GM19468 (cell line): Measurements from ENCODE around the gene GPD2.
A peak's percentile ranks its signal among the peaks of the same experiment; 100 is the strongest.
"Not testable (repeated sequence)": the region's sequence is repeated elsewhere in the genome, so short reads cannot be mapped to it uniquely, and the experiment has no call there.

Experiments used
- ATAC-seq: cut with Tn5 transposase; IDR thresholded peaks from one replicate; pipeline ENCODE4 v1.9.1; 2021; ENCODE audit warnings: mild to moderate bottlenecking, moderate library complexity, moderate number of reproducible peaks; ENCODE audit not compliant: unreplicated experiment; ENCODE audit errors: extremely low read depth

The GPD2 gene

DNA sequence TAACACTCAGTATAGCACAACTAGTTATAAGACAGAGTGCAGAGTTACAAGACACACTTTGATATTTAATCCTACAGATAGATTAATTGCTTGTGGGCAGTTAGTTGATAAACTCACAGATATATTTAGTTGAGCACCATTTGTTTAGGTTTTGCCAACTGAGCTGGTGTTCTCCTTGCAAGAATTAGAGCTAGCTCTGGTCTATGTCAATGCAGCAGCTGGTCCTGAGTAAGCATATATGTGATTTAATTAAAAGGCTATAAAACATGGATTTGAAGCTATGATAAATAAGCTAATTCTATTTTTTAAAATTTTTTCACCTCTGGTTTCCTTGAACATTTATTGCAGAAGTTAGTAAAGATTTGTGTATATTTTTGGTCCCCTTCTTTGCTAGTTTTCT lies 35.6 kb downstream of the GPD2 start:
- no peak for ATAC-seq

DNA sequence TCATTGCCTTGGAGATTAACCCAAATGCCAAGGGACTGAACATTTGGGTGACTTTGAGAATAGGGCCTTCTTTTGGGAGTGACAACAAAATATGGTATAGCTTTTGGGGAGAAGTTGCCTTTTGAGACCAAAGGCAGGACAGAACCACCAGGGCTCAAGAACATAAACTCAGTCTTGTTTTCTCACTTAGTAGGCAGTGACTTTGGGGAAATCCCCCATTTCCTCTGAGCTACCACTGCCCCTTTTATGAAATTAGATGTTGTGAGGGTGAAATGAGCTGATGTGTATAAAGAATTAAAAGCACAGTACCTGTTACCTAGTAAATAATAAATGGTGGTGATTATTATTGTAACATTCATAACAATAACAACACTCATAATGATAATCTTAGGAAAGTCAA lies 36.5 kb downstream of the GPD2 start:
- peak; percentile 16 for ATAC-seq

DNA sequence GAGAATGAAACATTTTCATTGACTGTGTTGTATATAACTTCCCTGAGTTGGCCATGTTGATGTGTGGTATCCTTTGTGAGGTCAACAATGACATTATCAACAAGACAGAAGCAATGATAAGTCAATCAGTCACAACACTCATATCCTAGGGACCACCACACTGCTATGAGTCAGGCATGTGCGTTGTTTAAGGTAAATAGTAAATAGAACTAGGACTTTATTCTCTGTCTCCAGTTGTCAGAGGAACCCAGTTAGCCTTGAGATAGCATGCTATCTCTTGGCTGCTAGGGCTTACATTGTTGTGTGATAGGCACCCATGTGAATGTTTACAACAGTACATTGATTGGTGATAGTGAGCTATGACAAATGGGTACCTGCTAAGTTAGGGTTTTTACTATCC lies 37.3 kb downstream of the GPD2 start:
- ATAC-seq = no peak

DNA sequence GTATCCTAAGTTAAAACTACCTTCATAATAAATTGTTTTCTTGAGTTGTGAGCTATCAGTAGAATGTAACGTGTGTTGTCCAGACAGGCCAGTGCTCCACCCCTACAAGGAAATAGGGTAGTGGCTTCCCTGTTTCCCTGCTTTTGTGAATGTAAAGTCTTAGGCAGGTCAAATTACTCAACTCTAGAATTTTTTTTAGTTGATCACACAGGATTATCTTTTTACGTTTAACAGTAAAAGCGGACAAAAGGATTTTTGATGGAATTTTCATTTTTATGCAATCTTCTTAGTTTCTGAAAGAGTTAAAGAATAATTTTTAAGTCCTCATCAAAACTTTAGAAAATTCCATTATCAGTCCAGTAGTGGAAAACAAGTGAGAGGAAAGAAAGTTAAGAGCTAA lies 38.2 kb downstream of the GPD2 start:
- no peak for ATAC-seq

DNA sequence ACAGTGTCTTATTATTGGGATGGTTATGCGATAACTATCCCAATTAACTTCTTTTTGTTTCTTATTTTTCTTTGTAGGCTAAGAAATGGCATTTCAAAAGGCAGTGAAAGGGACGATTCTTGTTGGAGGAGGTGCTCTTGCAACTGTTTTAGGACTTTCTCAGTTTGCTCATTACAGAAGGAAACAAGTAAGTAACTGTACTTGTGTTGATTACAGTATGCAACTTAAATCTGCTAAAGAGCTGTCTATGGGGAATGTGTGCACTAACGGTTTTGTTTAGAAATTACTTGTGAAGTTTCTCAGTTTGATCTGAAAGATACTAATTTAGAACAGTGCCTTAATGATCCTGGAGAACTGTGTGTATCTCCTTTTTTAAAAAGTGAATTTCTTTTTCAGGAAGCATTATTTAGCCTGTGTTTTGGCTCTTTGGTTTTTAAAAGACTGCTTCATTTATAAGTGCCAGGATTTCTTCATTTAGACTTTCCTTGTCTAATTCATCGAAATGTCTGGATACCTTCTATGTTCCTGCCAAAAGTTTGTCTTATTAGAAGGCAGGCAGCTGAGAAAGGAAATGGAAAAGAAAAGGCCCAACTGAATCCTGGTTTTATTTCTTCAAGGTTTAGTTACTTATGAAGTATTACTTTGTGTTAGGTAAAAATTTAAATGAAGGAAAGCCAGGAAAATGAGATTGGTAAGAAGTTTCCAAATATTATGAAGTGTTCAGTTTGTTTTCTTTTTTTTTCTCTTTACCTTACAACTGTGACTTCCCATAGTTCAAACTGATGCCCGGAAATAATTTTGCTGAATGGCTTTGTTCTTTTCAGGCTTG lies 40.1 kb downstream of the GPD2 start:
- ATAC-seq = no peak

DNA sequence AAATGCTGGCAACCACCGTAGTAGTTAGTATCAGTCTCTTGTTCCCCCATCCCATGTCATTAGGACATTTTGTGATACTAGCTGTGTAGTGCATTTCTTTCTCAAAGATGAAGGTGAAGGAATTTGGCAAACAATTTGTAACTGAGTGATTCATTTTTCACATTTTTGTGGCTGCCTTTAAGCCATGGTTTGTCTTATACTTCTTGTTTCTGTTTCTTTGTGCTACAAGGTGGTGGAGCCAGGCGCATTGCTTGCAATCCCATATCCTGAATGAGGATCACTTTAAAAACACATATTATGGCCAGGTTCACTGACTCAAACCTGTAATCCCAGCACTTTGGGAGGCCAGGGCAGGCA lies 40.6 kb downstream of the GPD2 start:
- ATAC-seq = peak; percentile 42

DNA sequence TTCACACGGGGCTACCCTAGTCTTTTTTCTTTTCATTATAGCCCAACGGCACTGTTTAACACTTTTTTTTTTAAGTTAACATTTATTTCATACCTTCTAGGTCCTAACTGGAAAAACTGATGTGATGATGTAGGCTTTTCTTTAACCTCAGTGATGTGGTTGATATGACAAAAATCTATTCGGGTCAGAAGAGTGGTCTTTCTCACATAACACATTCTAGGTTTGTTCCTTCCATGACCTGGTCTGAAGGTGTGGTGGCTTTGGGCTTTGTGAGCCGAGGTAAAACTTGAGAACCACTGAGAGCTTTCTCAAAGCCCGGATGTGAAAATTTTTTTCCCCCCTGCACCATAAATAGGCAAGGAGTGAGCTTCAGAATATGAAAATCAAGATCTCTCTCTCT lies 44.2 kb downstream of the GPD2 start:
- no peak for ATAC-seq

DNA sequence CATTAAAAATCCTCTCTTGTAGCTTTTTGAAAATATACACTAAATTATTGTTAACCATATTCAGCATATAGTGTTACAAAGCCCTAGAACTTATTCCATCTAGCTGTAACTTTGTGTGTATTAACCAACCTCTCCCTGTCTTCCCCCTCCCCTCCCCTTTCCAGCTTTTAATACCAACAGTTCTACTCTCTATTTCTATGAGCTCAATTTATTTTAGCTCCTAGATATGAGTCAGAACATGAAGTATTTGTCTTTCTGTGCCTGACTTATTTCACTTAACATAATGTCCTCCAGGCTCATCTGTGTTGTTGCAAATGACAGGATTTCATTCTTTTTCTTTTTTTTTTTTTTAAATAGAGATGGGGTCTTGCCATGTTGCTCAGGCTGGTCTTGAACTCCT lies 45.1 kb downstream of the GPD2 start:
- ATAC-seq = no peak

DNA sequence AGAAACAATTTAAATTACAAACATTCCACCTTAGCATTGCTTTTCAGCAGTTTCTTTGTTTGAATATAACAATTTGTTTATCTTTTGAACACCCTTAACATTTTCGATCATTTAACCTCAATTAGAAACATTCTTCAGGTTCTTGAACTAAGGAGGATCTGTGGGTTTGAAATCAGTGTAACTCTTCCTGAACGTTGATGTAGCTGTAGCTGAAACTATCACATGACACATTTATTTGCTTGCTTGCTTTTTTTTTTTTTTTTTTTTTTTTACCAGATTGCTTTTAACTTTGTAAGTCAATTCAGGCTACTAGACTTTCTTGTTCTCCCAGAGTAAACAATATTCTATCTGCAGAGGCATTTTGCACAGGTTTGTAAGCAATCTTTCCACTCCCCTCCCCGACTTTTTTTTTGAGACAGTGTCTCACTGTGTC lies 47.6 kb downstream of the GPD2 start:
- no peak for ATAC-seq

DNA sequence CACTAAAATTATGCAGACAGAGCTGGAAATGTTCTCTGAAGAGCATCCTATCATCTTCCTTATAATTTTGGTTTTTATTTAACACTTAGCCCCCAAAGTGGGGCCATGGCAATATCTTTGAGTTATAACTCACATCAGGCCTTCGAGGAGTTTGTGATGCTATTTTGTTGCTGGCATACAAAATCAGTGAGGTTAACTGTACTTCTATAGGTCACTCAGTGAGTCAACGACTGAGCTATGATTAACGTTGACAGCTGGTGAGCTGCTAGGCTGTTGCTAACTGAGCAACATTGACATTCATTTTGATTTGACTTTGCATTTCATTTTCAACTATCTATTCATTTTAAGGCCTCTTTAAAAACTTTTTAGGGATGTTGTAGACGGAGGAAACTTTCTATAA lies 50.0 kb downstream of the GPD2 start:
- no peak for ATAC-seq

DNA sequence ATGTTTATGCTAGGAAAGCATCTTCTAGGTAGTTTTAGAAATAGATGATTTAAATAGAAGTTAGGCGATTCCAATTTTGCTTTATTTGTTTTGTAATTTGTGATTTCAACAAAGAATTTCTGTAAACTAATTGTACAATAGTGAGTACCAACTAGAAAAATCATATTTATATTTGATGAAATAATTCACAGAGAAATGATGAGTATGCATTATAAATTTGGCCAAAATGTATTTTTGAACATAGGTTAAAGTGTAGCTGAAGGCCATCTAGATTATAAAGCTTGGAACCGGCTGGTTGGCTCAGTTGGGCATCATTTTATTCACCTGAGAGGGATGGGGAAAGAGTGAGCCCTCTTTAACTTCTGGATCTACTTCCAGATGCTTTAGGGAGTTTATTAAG lies 50.4 kb downstream of the GPD2 start:
- no peak for ATAC-seq

DNA sequence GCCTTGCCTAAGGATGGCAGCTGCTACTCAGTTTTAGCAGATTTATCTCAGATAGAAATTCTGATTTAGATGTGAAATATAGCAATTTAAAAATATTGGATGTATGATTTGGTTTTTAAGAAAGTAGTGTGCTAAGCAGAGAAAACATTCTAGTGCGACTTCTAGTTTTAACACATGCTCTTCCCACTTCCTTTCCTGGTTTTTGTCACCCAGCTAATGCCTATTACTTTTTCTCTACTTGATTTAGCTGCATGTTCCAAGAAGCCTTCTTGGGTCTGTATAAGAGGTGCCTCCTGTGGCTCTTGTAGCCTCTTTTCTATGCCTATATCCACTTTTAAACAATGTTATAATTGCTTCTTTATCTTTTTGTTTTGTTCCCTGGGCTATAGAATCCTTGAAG lies 53.0 kb downstream of the GPD2 start:
- no peak for ATAC-seq

DNA sequence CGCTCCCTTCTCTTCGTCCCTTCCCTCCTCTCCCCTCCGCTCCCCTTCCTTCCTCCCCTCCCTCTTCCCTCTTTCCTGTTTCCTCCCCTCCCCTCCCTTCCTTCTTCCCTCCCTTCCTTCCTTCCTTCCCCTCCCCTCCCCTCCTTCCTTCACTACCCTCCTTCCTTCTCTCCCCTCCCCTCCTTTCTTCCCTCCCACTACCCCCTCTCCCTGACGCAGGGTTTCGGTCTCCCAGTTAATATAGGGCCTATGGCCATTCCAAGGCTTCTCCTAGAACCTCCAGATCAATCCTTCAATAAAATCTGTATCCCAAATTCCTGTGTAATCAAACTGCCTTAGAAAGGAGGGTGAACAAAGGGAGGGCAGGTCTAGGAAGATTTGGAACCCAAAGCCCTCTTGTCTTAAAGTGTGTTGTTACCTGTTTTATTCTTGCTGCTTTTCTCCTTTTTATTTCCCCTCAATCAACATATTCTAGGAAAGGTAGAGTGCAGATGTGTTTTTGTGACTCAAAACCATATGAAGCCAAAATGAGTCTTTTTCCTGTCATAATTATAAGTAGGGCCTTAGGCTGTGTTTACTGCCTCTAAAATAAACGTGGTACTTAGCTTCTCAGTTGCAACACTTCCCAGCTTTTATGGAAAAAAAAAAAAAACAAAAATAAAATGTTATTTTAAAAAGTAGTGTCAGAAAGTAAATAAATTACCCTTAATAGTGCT lies 53.7 kb downstream of the GPD2 start:
- ATAC-seq = no peak

DNA sequence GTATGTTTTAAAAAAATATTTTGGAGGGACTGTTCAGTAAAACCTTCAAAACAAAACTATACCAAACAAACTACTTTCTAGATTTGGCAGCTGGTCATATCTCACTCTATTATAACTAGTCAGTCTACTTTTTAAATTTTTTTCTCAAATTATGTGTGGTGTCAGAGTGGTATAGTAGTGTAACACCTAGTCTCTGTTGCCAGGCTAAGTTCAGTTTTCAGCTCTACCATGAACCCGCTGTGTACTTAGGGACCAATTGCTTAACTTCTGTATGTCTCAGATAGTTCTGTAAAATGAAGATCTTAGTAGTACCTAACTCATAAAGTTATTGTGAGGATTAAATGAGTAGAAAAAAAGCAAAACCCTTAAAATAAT lies 54.3 kb downstream of the GPD2 start:
- no peak for ATAC-seq

DNA sequence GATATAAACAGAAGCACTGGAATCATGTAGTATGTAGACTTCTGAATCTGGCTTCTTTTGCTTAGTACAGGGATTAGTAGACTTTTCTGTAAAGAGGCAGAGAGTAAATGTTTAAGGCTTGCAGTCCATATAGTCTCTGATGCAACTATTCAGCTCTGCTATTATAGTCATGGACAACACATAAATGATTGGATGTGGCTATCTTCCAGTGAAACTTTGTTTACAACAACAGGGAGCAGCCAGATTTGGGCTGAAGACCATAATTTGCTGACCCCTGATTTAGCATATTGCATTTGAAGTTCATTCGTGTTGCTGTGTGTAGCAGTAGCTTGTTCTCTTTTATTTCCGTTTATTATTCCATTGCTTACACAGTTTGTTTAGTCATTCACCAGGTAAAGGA lies 55.0 kb downstream of the GPD2 start:
- ATAC-seq = no peak

DNA sequence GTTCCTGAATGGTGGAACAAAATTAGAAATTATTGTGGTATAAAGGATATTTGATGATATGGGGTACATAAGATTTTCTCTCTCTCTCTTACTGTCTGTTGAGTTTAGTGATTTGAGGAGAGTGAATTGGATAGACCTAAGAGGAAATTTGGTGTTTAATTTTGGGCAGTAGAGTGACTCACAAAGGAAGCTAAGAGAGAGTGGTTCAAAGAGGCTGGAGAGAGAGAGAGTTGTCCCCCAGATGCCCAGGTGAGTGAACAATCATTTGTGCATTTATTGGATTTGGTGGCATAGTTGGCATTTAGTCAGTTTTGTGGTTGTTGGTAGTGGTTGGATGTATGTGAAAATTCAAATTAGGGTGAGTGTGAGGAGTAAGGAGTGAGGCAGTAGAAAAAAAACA lies 56.8 kb downstream of the GPD2 start:
- ATAC-seq = no peak

DNA sequence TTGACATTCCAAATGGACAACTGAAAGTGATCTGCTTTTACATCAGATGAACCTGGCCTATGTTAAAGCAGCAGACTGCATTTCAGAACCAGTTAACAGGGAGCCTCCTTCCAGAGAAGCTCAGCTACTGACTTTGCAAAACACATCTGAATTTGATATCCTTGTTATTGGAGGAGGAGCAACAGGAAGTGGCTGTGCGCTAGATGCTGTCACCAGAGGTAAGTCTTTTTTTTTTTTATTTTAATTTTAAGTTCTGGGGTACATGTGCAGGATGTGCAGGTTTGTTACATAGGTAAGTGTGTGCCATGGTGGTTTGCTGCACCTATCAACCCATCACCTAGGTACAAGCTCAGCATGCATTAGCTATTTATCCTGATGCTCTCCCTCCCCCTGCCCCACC lies 59.8 kb downstream of the GPD2 start:
- ATAC-seq = not testable (repeated sequence)

DNA sequence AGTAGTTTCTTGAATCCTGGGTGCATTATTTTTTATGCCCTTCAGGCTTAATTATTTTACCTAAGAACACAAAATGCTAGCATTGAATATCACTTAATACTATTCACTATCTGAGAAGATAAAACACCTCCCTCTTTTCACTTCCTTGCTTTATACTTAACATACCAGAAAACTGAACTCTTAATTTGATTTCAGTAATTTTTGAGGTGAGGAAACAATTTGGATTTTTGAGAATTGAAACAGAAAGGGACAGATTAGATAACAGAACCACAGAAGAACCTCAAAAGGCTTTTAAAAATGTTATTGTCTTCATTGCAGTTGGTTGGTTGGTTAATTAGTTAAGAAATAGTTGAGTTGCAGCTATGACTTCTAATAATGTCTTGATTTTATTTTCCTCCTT lies 69.5 kb downstream of the GPD2 start:
- peak; percentile 77 for ATAC-seq

DNA sequence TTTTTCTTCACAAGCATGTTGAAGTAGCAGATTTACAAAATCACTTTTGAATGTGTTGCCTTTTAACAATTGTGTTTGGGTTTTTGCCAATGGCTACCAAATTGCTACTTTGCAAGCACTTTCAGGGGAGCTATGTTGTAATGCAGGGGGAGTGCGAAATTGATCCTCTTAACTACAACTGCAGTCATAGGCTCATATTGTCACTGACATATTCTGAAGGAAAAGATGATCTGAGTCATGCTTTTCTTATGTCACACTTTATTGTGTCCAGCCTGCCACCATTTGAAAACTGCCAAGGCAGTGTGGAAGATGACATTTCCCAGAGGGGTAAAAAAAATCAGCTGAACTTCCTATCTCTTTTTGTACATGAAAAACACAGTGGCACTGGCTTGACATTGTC lies 74.9 kb downstream of the GPD2 start:
- no peak for ATAC-seq

DNA sequence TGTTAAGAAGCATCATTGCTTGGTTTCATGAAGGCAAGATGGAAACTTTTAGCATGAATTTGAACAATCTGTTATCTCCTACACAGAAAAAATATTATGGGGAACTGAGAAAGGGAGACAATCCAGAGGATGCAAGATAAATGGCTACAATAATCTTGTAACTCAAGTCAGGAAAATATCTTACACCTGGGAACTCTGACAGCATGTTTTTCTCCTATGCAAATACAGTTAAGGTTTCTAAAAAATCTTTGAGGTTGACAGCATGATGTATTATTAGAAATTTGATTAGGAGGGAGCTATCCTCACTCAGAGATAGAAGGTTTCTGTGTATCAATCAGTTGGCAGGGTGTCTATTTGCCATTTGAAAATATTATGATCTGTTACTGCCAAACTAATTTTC lies 75.6 kb downstream of the GPD2 start:
- peak; percentile 43 for ATAC-seq

DNA sequence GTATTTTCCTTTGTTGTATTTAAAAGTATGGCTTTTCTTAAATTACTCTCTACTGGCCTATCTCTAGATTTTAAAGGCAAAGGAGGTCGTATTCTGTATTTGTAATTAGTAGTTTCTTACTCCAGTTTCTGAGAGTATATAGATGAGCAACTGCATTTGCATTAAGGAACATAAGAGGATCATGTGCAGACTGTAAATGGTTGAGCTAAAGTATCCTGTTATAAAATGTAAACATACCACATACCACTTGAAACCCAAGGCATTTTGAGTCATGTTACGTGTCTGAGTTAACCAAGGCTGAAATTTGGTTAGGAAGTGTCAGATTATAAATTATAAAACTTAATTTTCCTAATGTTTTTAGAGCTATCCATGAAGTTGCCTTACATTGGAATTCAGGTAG lies 76.3 kb downstream of the GPD2 start:
- no peak for ATAC-seq

DNA sequence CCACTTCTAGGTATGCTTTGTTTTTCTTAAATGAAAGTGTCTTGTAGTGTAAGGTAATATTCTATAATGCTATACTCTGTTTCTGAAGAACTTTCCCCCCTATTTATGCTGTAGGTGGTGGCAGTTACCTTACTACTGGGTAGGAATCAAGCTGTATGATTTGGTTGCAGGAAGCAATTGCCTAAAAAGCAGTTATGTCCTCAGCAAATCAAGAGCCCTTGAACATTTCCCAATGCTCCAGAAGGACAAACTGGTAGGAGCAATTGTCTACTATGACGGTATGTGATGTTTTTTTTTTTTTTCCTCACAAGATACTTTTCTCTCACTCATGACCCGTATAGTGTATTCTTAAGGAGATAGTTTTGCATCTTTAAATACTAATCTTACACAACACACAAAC lies 77.0 kb downstream of the GPD2 start:
- no peak for ATAC-seq
